K562 (cell line): Measurements from ENCODE around the gene PAQR4. TPM values are rescaled to one million over a fixed set of nuclear protein-coding genes. Genes with fewer than 3 reads are reported as not detected.
A peak's percentile ranks its signal among the peaks of the same experiment; 100 is the strongest.

Source experiments
- BRD9 ChIP-seq: fragments of 450-650 bp; IDR thresholded peaks from 2 replicates; pipeline ENCODE4 v1.6.1; 2018; ENCODE audit warnings: low read depth; ENCODE audit not compliant: partially characterized antibody
- C11orf30 ChIP-seq: fragments of 450-650 bp; IDR thresholded peaks from 2 replicates; pipeline ENCODE4 v1.6.1; 2016; ENCODE audit warnings: low read depth, mild to moderate bottlenecking
- EP300 ChIP-seq: IDR thresholded peaks from 2 replicates; pipeline ENCODE4 v1.6.1; 2012; ENCODE audit warnings: low read length, improper control_type of control experiment
- ERF ChIP-seq: fragments of 450-650 bp; formaldehyde crosslinking; IDR thresholded peaks from 2 replicates; pipeline ENCODE4 v1.4.0; 2020; ENCODE audit warnings: mild to moderate bottlenecking, mixed read lengths
- ETV6 ChIP-seq, 3 experiments: fragments of 150-350 bp in 1 of 3; sonication (generic) in 1 of 3; formaldehyde crosslinking in 1 of 3; IDR thresholded peaks; 2 replicates each; pipeline versions ENCODE4 v1.6.1 to v1.8.0; 2014 to 2022; ENCODE audit warnings: borderline replicate concordance in 2 of 3, low read depth in 2 of 3, antibody characterized with exemption in 1 of 3, low read length in 1 of 3, mild to moderate bottlenecking in 1 of 3, missing genetic modification reagents in 1 of 3
- FOSL1 ChIP-seq: fragments of 200-800 bp; sonication (Bioruptor generic); conservative IDR thresholded peaks from 2 replicates; pipeline ENCODE4 v1.6.1; 2016; ENCODE audit warnings: missing genetic modification characterization, missing compliant biosample characterization
- FOXM1 ChIP-seq, 2 experiments: fragments of 450-650 bp in 1 of 2; sonication (generic) in 1 of 2; formaldehyde crosslinking in 1 of 2; IDR thresholded peaks; 2 replicates each; pipeline versions ENCODE4 v1.6.1 to v1.9.0; 2017 to 2022; ENCODE audit warnings: low read depth in 2 of 2, mild to moderate bottlenecking in 2 of 2, missing genetic modification reagents in 1 of 2, moderate library complexity in 1 of 2
- MEIS2 ChIP-seq: fragments of 450-650 bp; IDR thresholded peaks from 2 replicates; pipeline ENCODE4 v1.6.1; 2014; ENCODE audit warnings: mild to moderate bottlenecking; ENCODE audit not compliant: partially characterized antibody
- PHB2 ChIP-seq: fragments of 450-650 bp; IDR thresholded peaks from 2 replicates; pipeline ENCODE4 v1.6.1; 2017; ENCODE audit warnings: low read depth
- SAP30 ChIP-seq: fragments of 200-600 bp; sonication (generic); IDR thresholded peaks from 2 replicates; pipeline ENCODE4 v1.6.1; 2012; ENCODE audit warnings: borderline replicate concordance, low read depth, mild to moderate bottlenecking, moderate library complexity, low read length, control low read depth, inconsistent platforms; ENCODE audit not compliant: insufficient read depth, poor library complexity, severe bottlenecking
- SLC30A9 ChIP-seq: fragments of 250-450 bp; sonication (Bioruptor Pico); IDR thresholded peaks from 2 replicates; pipeline ENCODE4 v1.8.0; 2022; ENCODE audit warnings: mild to moderate bottlenecking, moderate library complexity
- SMAD4 ChIP-seq: fragments of 250-450 bp; sonication (Bioruptor Pico); conservative IDR thresholded peaks from 2 replicates; pipeline ENCODE4 v1.8.0; 2021; ENCODE audit warnings: inconsistent platforms, mild to moderate bottlenecking, moderate library complexity
- YY1 ChIP-seq, 3 experiments: IDR thresholded peaks; 2 replicates each; pipeline ENCODE4 v1.6.1; 2011; ENCODE audit warnings: low read length in 2 of 3, mild to moderate bottlenecking in 2 of 3, moderate library complexity in 2 of 3, borderline replicate concordance in 1 of 3, control low read depth in 1 of 3, low read depth in 1 of 3; ENCODE audit not compliant: insufficient read depth in 3 of 3, insufficient replicate concordance in 2 of 3, control insufficient read depth in 1 of 3, insufficient read length in 1 of 3; ENCODE audit errors: extremely low read depth in 1 of 3
- ZNF707 ChIP-seq: fragments of 250-450 bp; sonication (Bioruptor Pico); conservative IDR thresholded peaks from 2 replicates; pipeline ENCODE4 v1.8.0; 2022; ENCODE audit warnings: inconsistent platforms, mild to moderate bottlenecking, moderate library complexity
- ZNF764 ChIP-seq: fragments of 250-450 bp; sonication (Bioruptor Pico); IDR thresholded peaks from 2 replicates; pipeline ENCODE4 v1.4.0; 2020; ENCODE audit warnings: low read depth, mild to moderate bottlenecking, moderate library complexity
- polyA plus RNA-seq, 8 experiments: library from polyadenylated mRNA; depleted of rRNA in 4 of 8; stranded (reverse) in 5 of 8; unstranded in 3 of 8; fragments of >200 nt; fragmentation: Nextera tagmentation in 2 of 8; fragmentation: Illumina TruSeq in 1 of 8; extraction: Ambion mirVana in 2 of 8; extraction: Trizol in 1 of 8; gene quantifications; 2 replicates each; pipeline versions ENCODE4 v1.2.1 to v1.2.3, GENCODE V29; 2011 to 2014; ENCODE audit warnings: inconsistent platforms in 1 of 8, missing spikeins in 1 of 8
- total RNA-seq, 7 experiments: library from RNA; depleted of rRNA in 6 of 7; stranded (reverse); fragments of >200 nt in 6 of 7; fragmentation: Illumina TruSeq in 2 of 7; extraction: Trizol in 2 of 7; gene quantifications; 2 replicates each; pipeline versions ENCODE4 v1.2.1 to v1.2.3, GENCODE V29; 2011 to 2021; ENCODE audit warnings: low replicate concordance in 1 of 7
- TF ChIP-seq, protein P1 (sequence below): sonication (generic); formaldehyde crosslinking; IDR thresholded peaks from 2 replicates; pipeline ENCODE4 v1.8.1; 2022; ENCODE audit warnings: missing genetic modification reagents
- TF ChIP-seq, protein P2 (sequence below): fragments of 200-800 bp; sonication (Bioruptor generic); IDR thresholded peaks from 2 replicates; pipeline ENCODE4 v1.6.1; 2017; ENCODE audit warnings: missing genetic modification characterization, missing compliant biosample characterization
- TF ChIP-seq, protein P3 (sequence below), 2 experiments: fragments of 450-650 bp; IDR thresholded peaks; 2 replicates each; pipeline ENCODE4 v1.6.1; 2016
- TF ChIP-seq, protein P4 (sequence below): IDR thresholded peaks from 2 replicates; pipeline ENCODE4 v1.6.1; 2012; ENCODE audit warnings: low read depth, low read length, improper control_type of control experiment, borderline replicate concordance

PAQR4 gene
- total and polyA plus RNA-seq, 9 of the 15 experiments (the other 6 are each of a cell fraction or from before 2014, with no cell fraction given), result 0.62 to 40.4 (median 19.5) TPM

DNA sequence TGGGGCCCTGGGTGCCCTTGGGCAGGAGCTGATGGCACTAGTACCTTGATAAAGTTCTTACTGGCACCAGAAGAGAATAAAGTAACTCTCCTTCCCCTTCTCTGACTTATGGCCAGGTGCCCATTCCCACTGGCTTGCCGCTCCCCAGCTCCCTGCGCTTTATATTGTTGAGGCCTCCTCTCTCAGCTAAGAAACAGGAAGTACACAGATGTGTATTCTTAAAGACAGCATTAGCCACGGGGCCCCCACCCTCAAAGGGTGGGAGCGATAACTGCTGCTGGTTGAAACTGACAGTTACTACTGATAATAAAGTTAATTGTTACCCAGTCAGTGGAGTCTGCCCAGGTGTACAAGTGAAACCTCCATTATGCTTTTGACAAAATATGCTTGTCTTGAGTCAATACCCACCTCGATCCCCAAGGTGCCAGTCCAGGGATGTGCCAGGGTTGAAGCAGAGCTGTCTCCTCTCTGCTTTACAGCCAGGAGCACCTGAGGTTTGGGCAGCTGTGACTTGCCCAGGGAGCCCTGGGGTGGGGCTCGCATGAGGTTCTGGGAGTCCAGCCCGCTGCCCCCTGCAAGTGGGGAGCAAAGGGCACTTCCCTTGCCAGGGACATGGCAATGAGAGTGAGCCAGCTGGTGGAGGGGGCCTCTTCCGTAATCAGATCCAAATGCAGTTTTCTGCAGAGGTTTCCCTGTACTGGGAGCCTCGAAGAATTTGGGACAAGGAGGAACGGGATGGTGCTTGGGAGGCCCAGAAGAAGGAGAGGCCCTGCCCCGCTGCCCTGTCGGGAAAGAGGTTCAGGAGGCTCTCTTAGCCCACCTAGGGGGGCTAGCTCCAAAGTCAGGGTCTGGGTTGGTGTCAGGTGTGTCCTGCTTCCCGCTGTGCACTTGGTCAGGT lies 38.2 kb downstream of the PAQR4 start (continued):
- TF ChIP-seq, protein P1, sequence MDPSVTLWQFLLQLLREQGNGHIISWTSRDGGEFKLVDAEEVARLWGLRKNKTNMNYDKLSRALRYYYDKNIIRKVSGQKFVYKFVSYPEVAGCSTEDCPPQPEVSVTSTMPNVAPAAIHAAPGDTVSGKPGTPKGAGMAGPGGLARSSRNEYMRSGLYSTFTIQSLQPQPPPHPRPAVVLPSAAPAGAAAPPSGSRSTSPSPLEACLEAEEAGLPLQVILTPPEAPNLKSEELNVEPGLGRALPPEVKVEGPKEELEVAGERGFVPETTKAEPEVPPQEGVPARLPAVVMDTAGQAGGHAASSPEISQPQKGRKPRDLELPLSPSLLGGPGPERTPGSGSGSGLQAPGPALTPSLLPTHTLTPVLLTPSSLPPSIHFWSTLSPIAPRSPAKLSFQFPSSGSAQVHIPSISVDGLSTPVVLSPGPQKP (CRISPR knock-in tag), result no peak
- TF ChIP-seq MEIS2 (peak; percentile 45), SMAD4 (no peak), C11orf30 (no peak), PHB2 (no peak), ZNF707 (CRISPR knock-in tag) (no peak), FOXM1 (IDR thresholded peaks at IDR 0.05; ENCODE audit: low read depth) (peak; percentile 52; the same call in 1 of the 2 replicates), FOXM1 (CRISPR knock-in tag; IDR thresholded peaks at IDR 0.05; ENCODE audit: low read depth) (no peak), ETV6 (IDR thresholded peaks at IDR 0.05; ENCODE audit: borderline replicate concordance in 1 of 2, low read depth in 2 of 2, low read length in 1 of 2) (peak in 1 of 2 experiments; percentile 59; a peak in 1 of 4 replicates), ETV6 (CRISPR knock-in tag; IDR thresholded peaks at IDR 0.05; ENCODE audit: borderline replicate concordance) (no peak), YY1 (IDR thresholded peaks at IDR 0.05; ENCODE audit: borderline replicate concordance in 1 of 3, control insufficient read depth in 1 of 3, extremely low read depth in 1 of 3, insufficient read depth in 3 of 3, insufficient read length in 1 of 3, insufficient replicate concordance in 2 of 3, low read depth in 1 of 3, low read length in 2 of 3) (no peak), ZNF764 (0 out of 2 replicates have a peak, but pooled peaks have one; percentile 14), BRD9 (no peak), ERF (no peak), SAP30 (no peak), EP300 (peak; percentile 75), FOSL1 (tag) (no peak; the same call in 1 of the 2 replicates), SLC30A9 (CRISPR knock-in tag) (no peak)
- TF ChIP-seq, protein P2, sequence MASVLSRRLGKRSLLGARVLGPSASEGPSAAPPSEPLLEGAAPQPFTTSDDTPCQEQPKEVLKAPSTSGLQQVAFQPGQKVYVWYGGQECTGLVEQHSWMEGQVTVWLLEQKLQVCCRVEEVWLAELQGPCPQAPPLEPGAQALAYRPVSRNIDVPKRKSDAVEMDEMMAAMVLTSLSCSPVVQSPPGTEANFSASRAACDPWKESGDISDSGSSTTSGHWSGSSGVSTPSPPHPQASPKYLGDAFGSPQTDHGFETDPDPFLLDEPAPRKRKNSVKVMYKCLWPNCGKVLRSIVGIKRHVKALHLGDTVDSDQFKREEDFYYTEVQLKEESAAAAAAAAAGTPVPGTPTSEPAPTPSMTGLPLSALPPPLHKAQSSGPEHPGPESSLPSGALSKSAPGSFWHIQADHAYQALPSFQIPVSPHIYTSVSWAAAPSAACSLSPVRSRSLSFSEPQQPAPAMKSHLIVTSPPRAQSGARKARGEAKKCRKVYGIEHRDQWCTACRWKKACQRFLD (CRISPR knock-in tag), result no peak
- TF ChIP-seq, protein P3, sequence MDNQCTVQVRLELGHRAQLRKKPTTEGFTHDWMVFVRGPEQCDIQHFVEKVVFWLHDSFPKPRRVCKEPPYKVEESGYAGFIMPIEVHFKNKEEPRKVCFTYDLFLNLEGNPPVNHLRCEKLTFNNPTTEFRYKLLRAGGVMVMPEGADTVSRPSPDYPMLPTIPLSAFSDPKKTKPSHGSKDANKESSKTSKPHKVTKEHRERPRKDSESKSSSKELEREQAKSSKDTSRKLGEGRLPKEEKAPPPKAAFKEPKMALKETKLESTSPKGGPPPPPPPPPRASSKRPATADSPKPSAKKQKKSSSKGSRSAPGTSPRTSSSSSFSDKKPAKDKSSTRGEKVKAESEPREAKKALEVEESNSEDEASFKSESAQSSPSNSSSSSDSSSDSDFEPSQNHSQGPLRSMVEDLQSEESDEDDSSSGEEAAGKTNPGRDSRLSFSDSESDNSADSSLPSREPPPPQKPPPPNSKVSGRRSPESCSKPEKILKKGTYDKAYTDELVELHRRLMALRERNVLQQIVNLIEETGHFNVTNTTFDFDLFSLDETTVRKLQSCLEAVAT (IDR thresholded peaks at IDR 0.05), result no peak; a peak in 1 of 4 replicates
- TF ChIP-seq, protein P4, sequence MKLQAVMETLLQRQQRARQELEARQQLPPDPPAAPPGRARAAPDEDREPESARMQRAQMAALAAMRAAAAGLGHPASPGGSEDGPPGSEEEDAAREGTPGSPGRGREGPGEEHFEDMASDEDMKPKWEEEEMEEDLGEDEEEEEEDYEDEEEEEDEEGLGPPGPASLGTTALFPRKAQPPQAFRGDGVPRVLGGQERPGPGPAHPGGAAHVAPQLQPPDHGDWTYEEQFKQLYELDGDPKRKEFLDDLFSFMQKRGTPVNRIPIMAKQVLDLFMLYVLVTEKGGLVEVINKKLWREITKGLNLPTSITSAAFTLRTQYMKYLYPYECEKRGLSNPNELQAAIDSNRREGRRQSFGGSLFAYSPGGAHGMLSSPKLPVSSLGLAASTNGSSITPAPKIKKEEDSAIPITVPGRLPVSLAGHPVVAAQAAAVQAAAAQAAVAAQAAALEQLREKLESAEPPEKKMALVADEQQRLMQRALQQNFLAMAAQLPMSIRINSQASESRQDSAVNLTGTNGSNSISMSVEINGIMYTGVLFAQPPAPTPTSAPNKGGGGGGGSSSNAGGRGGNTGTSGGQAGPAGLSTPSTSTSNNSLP, result no peak
